ENCODE data around the gene PSMG4. TPM values are rescaled to one million over a fixed set of nuclear protein-coding genes. Genes with fewer than 3 reads are reported as not detected.
A peak's percentile ranks its signal among the peaks of the same experiment; 100 is the strongest.

Gene PSMG4
- total and polyA plus RNA-seq, 5 experiments from 2014 or later, result 39.2 to 69.4 (median 66.4) TPM

GRCh38 chr6:3271756-3272155 is 13.0 kb downstream of the PSMG4 start:
- Mint-ChIP-seq H3K4me1 (peaks cover 18 to 49% (median 36%) of the 10 kb centered on the region in 4 donors), H3K27ac (peak overlapping the region in 2 of 10 donors; percentile 53 to 58), H3K27me3 (no peaks in the 10 kb centered on the region), H3K9me3 (no peaks in the 10 kb centered on the region), H3K36me3 (peaks cover 0 to 72% (median 7%) of the 10 kb centered on the region in 3 donors), H3K4me3 (no peak overlapping the region)
- no peak for ATAC-seq
- POLR2A ChIA-PET, result no interaction called here
- no peak for DNase-seq

- no peak overlapping the region for H3K4me3 Mint-ChIP-seq
- peaks cover 0 to 69% (median 7%) of the 10 kb centered on the region in 3 donors for H3K36me3 Mint-ChIP-seq
Observed at GRCh38 chr6:3272911-3273547, 14.3 kb downstream of the PSMG4 start.

GRCh38 chr6:3273707-3274521 is 15.2 kb downstream of the PSMG4 start:
- no peak for DNase-seq
- no peaks in the 10 kb centered on the region for H3K27me3 Mint-ChIP-seq
- ATAC-seq, result no peak
- POLR2A ChIA-PET, result no interaction called here
- peak overlapping the region in 6 of 10 donors; percentile 15 to 83 (median 46) for H3K27ac Mint-ChIP-seq
- H3K4me1 Mint-ChIP-seq, result peaks cover 10 to 40% (median 29%) of the 10 kb centered on the region in 4 donors
- H3K4me3 Mint-ChIP-seq, result no peak overlapping the region
- H3K36me3 Mint-ChIP-seq, result peaks cover 0 to 60% (median 7%) of the 10 kb centered on the region in 3 donors
- no peaks in the 10 kb centered on the region for H3K9me3 Mint-ChIP-seq

More at GRCh38 chr6:3272911-3273547, 14.3 kb downstream of the PSMG4 start:
- DNase-seq (no peak), ATAC-seq (no peak)
- POLR2A ChIA-PET, result no interaction called here
- no peaks in the 10 kb centered on the region for H3K27me3 Mint-ChIP-seq
- peak overlapping the region in 1 of 10 donors; percentile 56 for H3K27ac Mint-ChIP-seq
- H3K4me1 Mint-ChIP-seq, result peaks cover 11 to 43% (median 32%) of the 10 kb centered on the region in 4 donors
- H3K9me3 Mint-ChIP-seq, result no peaks in the 10 kb centered on the region

GRCh38 chr6:3276174-3277167 is 17.7 kb downstream of the PSMG4 start:
- POLR2A ChIA-PET, result no interaction called here
- ATAC-seq, result no peak
- Mint-ChIP-seq H3K27me3 (no peaks in the 10 kb centered on the region), H3K27ac (peak overlapping the region in 7 of 10 donors; percentile 31 to 75 (median 40)), H3K4me3 (no peak overlapping the region), H3K4me1 (peaks cover 10 to 38% (median 17%) of the 10 kb centered on the region in 4 donors), H3K9me3 (no peaks in the 10 kb centered on the region), H3K36me3 (peaks cover 0 to 40% (median 3%) of the 10 kb centered on the region in 3 donors)
- DNase-seq, result no peak

GRCh38 chr6:3277251-3277650 is 18.5 kb downstream of the PSMG4 start:
- POLR2A ChIA-PET, result no interaction called here
- peaks cover 9 to 36% (median 12%) of the 10 kb centered on the region in 4 donors for H3K4me1 Mint-ChIP-seq

GRCh38 chr6:3277851-3278416 is 19.2 kb downstream of the PSMG4 start:
- Mint-ChIP-seq H3K27ac (no peak overlapping the region), H3K27me3 (no peaks in the 10 kb centered on the region), H3K9me3 (no peaks in the 10 kb centered on the region), H3K36me3 (peaks cover 0 to 33% (median 0%) of the 10 kb centered on the region in 3 donors), H3K4me3 (no peak overlapping the region), H3K4me1 (peaks cover 9 to 32% (median 12%) of the 10 kb centered on the region in 4 donors)
- no peak for DNase-seq
- POLR2A ChIA-PET, result no interaction called here
- no peak for ATAC-seq

More at GRCh38 chr6:3277251-3277650, 18.5 kb downstream of the PSMG4 start:
- no peaks in the 10 kb centered on the region for H3K9me3 Mint-ChIP-seq
- H3K27ac Mint-ChIP-seq, result peak overlapping the region in 3 of 10 donors; percentile 48 to 68 (median 62)
- no peak for DNase-seq
- H3K36me3 Mint-ChIP-seq, result peaks cover 0 to 32% (median 0%) of the 10 kb centered on the region in 3 donors
- H3K4me3 Mint-ChIP-seq, result no peak overlapping the region
- no peak for ATAC-seq
- H3K27me3 Mint-ChIP-seq, result no peaks in the 10 kb centered on the region

GRCh38 chr6:3278691-3279090 is 19.9 kb downstream of the PSMG4 start:
- Mint-ChIP-seq H3K4me3 (no peak overlapping the region), H3K27ac (no peak overlapping the region), H3K4me1 (peaks cover 8 to 26% (median 9%) of the 10 kb centered on the region in 4 donors), H3K36me3 (peaks cover 0 to 35% (median 0%) of the 10 kb centered on the region in 3 donors), H3K27me3 (no peaks in the 10 kb centered on the region), H3K9me3 (no peaks in the 10 kb centered on the region)
- no peak for ATAC-seq
- POLR2A ChIA-PET, result interaction anchor here (1.5 kb wide), 1 partner anchor 454 kb away, joined by 10 read pairs; no protein-coding TSS in a partner anchor
- no peak for DNase-seq

GRCh38 chr6:3280091-3280490 is 21.3 kb downstream of the PSMG4 start:
- no peaks in the 10 kb centered on the region for H3K9me3 Mint-ChIP-seq
- POLR2A ChIA-PET, result interaction anchor here (0.8 to 1.5 kb wide), 3 partner anchors 9 to 453 kb away, joined by 3 to 10 read pairs (median 4); no protein-coding TSS in a partner anchor
- ATAC-seq, result no peak
- H3K27ac Mint-ChIP-seq, result no peak overlapping the region
- peaks cover 0 to 15% (median 4%) of the 10 kb centered on the region in 4 donors for H3K4me1 Mint-ChIP-seq
- peaks cover 0 to 27% (median 0%) of the 10 kb centered on the region in 3 donors for H3K36me3 Mint-ChIP-seq
- no peaks in the 10 kb centered on the region for H3K27me3 Mint-ChIP-seq
- H3K4me3 Mint-ChIP-seq, result no peak overlapping the region
- DNase-seq, result no peak

GRCh38 chr6:3280866-3281465 is 22.2 kb downstream of the PSMG4 start:
- DNase-seq, result no peak
- H3K27ac Mint-ChIP-seq, result peak overlapping the region in 2 of 10 donors; percentile 24 to 40

GRCh38 chr6:3281631-3282475 is 23.1 kb downstream of the PSMG4 start:
- POLR2A ChIA-PET, result interaction anchor here (1.1 kb wide), 1 partner anchor 451 kb away, joined by 3 read pairs; no protein-coding TSS in a partner anchor
- DNase-seq, result no peak

More at GRCh38 chr6:3280866-3281465, 22.2 kb downstream of the PSMG4 start:
- H3K4me1 Mint-ChIP-seq, result peaks cover 0 to 17% (median 4%) of the 10 kb centered on the region in 4 donors
- no peak overlapping the region for H3K4me3 Mint-ChIP-seq
- peaks cover 0 to 26% (median 0%) of the 10 kb centered on the region in 3 donors for H3K36me3 Mint-ChIP-seq
- POLR2A ChIA-PET, result no interaction called here
- H3K27me3 Mint-ChIP-seq, result no peaks in the 10 kb centered on the region
- ATAC-seq, result no peak
- no peaks in the 10 kb centered on the region for H3K9me3 Mint-ChIP-seq

More at GRCh38 chr6:3281631-3282475, 23.1 kb downstream of the PSMG4 start:
- Mint-ChIP-seq H3K27me3 (no peaks in the 10 kb centered on the region), H3K36me3 (peaks cover 0 to 22% (median 0%) of the 10 kb centered on the region in 3 donors), H3K4me1 (peaks cover 0 to 12% (median 2%) of the 10 kb centered on the region in 4 donors), H3K27ac (peak overlapping the region in 1 of 10 donors; percentile 85), H3K4me3 (no peak overlapping the region), H3K9me3 (no peaks in the 10 kb centered on the region)
- no peak for ATAC-seq

All from naive thymus-derived CD8-positive, alpha-beta T cell (primary cell).